Uterus (tissue), 4 donors: ENCODE results near the gene CILP2. TPM values are rescaled to one million over a fixed set of nuclear protein-coding genes. Genes with fewer than 3 reads are reported as not detected.
A peak's percentile ranks its signal among the peaks of the same experiment; 100 is the strongest.

ENCODE experiments used
- DNase-seq, 2 donors: peaks; one replicate each; pipeline ENCODE4 v3.0.0-alpha.2; 2019 to 2020
- H3K27ac ChIP-seq, 2 donors: fragments of 200-600 bp; sonication (generic); 1 replicate in 1 of 2; 2 replicates in 1 of 2; pipeline ENCODE4 v1.5.1; 2016 to 2018
- H3K27me3 ChIP-seq, 2 donors: fragments of 200-600 bp; sonication (generic); one replicate each; pipeline ENCODE4 v1.5.1; 2018 to 2019; ENCODE audit warnings: control low read depth in 1 of 2
- H3K36me3 ChIP-seq, 2 donors: fragments of 200-600 bp; sonication (generic); one replicate each; pipeline ENCODE4 v1.5.1; 2019; ENCODE audit warnings: control low read depth in 1 of 2
- H3K4me1 ChIP-seq, 2 donors: fragments of 200-600 bp; sonication (generic); one replicate each; pipeline ENCODE4 v1.5.1; 2018 to 2019; ENCODE audit warnings: control low read depth in 1 of 2
- H3K4me3 ChIP-seq, 2 donors: fragments of 200-600 bp; sonication (generic); 1 replicate in 1 of 2; 2 replicates in 1 of 2; pipeline ENCODE4 v1.5.1; 2018 to 2019; ENCODE audit warnings: mild to moderate bottlenecking in 1 of 2
- H3K9me3 ChIP-seq, 2 donors: fragments of 200-600 bp; sonication (generic); one replicate each; pipeline ENCODE4 v1.5.1; 2019; ENCODE audit warnings: control low read depth in 1 of 2
- POLR2A ChIP-seq, 2 donors: fragments of 450-650 bp; IDR thresholded peaks; one replicate each; pipeline ENCODE4 v1.6.1; 2016; ENCODE audit warnings: antibody characterized with exemption in 2 of 2, mild to moderate bottlenecking in 1 of 2, moderate library complexity in 1 of 2
- intact Hi-C: fragments of 100-400 bp; cut with DNase I; formaldehyde crosslinking; loops from one replicate; pipeline ENCODE4 v1.15.1; 2023; ENCODE audit warnings: low total_unique reads
- total RNA-seq, 4 donors: library from RNA; depleted of rRNA in 3 of 4; stranded (reverse); fragments of >200 nt in 3 of 4; gene quantifications; one replicate each; pipeline versions ENCODE4 v1.1.0 to v1.2.4, GENCODE V29; 2014 to 2023
- TF ChIP-seq, protein P1 (sequence below), 4 experiments: fragments of 200-600 bp in 2 of 4; fragments of 450-650 bp in 2 of 4; sonication (generic) in 2 of 4; IDR thresholded peaks; one replicate each; pipeline ENCODE4 v1.5.1; 2016 to 2019; ENCODE audit warnings: antibody characterized with exemption in 4 of 4, mild to moderate bottlenecking in 2 of 4, moderate library complexity in 1 of 4
- donor health status: DM: yes; HTN: yes; CAD: no.

Gene CILP2
- total RNA-seq, 4 donors from 2014 or later, result 0.15 to 1.2 TPM; not detected in 2

DNA sequence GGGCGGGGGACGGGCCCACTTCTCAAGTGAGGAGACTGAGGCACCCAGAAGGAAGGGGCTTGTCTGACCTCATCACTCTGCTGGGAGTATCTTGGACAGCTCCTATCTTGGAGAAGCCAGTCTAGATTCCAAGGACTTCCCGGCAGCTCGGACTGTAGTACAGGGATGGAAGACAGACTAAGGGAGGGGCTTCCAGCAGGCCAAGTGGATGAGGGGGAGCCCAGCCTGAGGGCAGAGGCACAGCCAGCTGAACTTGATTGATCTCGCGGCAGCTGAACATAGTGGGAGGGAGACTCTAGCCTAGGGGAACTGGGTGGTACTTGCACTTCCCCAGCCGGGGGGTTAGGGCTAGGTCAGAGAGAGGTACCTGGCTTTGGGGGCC, 711 bp downstream of the CILP2 start:
- Histone ChIP-seq H3K36me3 (no peaks in the 10 kb centered on the region), H3K27me3 (peaks cover 19 to 25% of the 10 kb centered on the region in 2 donors), H3K9me3 (no peaks in the 10 kb centered on the region), H3K27ac (no peak overlapping the region), H3K4me1 (peaks cover 0 to 17% of the 10 kb centered on the region in 2 donors), H3K4me3 (no peak overlapping the region)
- intact Hi-C loops, result loop anchor here (10.0 kb wide), 1 partner anchor 106 kb away; the partner anchor contains the start of gene GMIP
- TF ChIP-seq, protein P1, sequence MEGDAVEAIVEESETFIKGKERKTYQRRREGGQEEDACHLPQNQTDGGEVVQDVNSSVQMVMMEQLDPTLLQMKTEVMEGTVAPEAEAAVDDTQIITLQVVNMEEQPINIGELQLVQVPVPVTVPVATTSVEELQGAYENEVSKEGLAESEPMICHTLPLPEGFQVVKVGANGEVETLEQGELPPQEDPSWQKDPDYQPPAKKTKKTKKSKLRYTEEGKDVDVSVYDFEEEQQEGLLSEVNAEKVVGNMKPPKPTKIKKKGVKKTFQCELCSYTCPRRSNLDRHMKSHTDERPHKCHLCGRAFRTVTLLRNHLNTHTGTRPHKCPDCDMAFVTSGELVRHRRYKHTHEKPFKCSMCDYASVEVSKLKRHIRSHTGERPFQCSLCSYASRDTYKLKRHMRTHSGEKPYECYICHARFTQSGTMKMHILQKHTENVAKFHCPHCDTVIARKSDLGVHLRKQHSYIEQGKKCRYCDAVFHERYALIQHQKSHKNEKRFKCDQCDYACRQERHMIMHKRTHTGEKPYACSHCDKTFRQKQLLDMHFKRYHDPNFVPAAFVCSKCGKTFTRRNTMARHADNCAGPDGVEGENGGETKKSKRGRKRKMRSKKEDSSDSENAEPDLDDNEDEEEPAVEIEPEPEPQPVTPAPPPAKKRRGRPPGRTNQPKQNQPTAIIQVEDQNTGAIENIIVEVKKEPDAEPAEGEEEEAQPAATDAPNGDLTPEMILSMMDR (IDR thresholded peaks at IDR 0.05), result no peak
- TF ChIP-seq POLR2A (IDR thresholded peaks at IDR 0.05), result no peak
- no peak for DNase-seq

DNA sequence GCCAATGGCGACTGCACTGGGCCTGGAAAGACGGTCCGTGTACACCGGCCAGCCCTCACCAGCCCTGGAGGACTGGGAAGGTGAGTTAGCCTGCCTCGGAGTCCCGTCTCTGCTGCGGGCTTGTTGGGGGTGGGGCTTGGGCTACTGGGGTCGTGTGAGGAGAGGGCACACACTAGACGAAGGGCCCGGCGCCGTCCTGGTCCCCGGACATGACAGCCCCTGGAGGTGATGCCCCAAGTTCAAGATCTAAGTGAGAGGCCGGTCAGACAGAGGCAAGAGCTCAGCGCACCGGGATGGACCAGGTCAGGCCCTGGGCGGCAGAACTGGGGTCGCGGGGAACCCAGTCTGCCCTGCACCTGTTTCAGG, 1.6 kb downstream of the CILP2 start:
- peaks cover 19 to 25% of the 10 kb centered on the region in 2 donors for H3K27me3 ChIP-seq
- no peaks in the 10 kb centered on the region for H3K9me3 ChIP-seq
- H3K4me1 ChIP-seq, result peaks cover 0 to 17% of the 10 kb centered on the region in 2 donors
- TF ChIP-seq, protein P1 (IDR thresholded peaks at IDR 0.05), result no peak
- TF ChIP-seq POLR2A (IDR thresholded peaks at IDR 0.05), result no peak
- H3K4me3 ChIP-seq, result no peak overlapping the region
- H3K36me3 ChIP-seq, result no peaks in the 10 kb centered on the region
- intact Hi-C loops, result loop anchor here (10.0 kb wide), 1 partner anchor 105 kb away; the partner anchor contains the start of gene GMIP
- no peak overlapping the region for H3K27ac ChIP-seq
- DNase-seq, result no peak

DNA sequence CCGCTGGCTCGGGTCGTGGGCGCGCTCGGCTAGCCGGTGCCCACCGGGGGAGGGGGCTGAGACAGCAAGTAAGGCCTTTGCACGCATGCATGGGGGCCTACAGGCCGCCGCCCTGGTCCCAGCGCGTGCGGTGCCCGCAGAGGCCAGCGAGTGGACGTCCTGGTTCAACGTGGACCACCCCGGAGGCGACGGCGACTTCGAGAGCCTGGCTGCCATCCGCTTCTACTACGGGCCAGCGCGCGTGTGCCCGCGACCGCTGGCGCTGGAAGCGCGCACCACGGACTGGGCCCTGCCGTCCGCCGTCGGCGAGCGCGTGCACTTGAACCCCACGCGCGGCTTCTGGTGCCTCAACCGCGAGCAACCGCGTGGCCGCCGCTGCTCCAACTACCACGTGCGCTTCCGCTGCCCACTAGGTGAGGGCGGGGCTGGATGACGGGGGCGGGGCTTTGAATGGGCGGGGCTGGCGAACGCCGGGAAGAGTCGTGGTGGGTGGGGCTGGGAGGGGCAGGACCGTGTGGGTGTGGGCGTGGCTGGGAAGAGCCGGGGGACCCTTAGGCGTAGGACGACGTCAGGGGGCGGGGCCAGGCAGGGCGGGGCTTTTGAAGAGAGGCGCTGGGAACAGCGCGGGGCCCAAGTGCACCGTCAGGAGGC, 2.1 kb downstream of the CILP2 start:
- peaks cover 0 to 17% of the 10 kb centered on the region in 2 donors for H3K4me1 ChIP-seq
- H3K36me3 ChIP-seq, result no peaks in the 10 kb centered on the region
- peak; percentile 33 for DNase-seq
- no peak overlapping the region for H3K27ac ChIP-seq
- H3K9me3 ChIP-seq, result no peaks in the 10 kb centered on the region
- peaks cover 19 to 25% of the 10 kb centered on the region in 2 donors for H3K27me3 ChIP-seq
- intact Hi-C loops, result no loop called here
- no peak for TF ChIP-seq POLR2A (IDR thresholded peaks at IDR 0.05)
- TF ChIP-seq, protein P1 (IDR thresholded peaks at IDR 0.05), result no peak
- no peak overlapping the region for H3K4me3 ChIP-seq

DNA sequence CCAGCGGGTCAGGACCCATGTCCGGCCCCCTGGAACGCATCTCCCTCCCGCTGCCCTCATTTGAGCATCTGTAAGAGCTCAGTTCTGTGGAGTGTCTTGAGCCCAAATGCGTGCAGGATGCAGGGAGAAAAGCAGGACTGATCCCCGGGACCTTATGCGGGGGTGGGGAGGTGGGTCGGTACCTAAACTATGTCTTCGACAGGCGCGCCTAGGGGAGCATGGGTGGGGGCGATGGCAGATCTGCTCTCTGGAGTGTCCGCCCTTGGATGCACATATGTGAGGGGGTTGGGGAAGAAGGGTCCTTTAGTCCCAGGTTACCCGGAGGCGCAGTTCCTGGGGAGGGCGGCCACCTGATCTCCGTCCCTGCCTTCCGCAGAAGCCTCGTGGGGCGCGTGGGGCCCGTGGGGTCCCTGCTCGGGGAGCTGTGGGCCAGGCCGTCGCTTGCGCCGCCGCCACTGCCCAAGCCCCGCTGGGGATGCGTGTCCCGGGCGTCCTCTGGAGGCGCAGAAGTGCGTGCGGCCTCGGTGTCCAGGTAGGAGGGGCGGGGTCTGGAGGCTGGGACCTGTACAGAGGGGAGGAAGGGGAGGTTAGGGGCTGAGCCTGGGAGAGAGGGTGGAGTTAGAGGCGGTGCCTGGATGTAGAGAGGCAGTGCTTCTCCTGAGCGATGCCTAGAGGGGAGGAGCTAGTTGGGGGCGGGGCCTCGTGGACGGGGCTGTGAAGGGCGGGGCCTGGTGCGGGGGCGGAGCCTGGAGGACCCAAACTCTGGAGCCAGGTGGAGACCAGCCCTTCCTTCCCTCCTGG, 2.9 kb downstream of the CILP2 start:
- Histone ChIP-seq H3K4me3 (no peak overlapping the region), H3K27ac (no peak overlapping the region), H3K27me3 (peaks cover 19 to 25% of the 10 kb centered on the region in 2 donors), H3K4me1 (peaks cover 0 to 17% of the 10 kb centered on the region in 2 donors), H3K36me3 (no peaks in the 10 kb centered on the region), H3K9me3 (no peaks in the 10 kb centered on the region)
- TF ChIP-seq POLR2A (IDR thresholded peaks at IDR 0.05), result no peak
- TF ChIP-seq, protein P1 (IDR thresholded peaks at IDR 0.05), result no peak
- no peak for DNase-seq
- intact Hi-C loops, result no loop called here

DNA sequence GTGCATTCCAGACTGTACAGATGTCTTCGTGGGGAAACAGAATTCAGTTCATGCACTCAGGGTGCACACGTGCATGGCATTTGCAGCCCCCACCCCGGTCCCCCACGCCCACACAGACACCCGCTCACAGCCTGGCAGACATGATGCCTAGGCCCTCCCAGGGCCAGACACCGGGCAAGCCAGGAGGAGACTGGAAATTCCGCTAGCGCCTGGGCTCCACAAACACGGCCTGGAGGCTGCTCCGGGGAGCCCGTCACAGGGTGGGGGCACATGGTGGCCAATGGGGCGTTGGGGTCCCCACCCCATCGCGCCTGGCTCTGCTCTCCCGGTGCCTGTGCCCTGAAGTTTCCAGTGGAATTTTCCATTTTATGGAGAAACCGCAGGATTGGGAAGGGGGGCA, 3.6 kb downstream of the CILP2 start:
- Histone ChIP-seq H3K4me1 (peaks cover 0 to 17% of the 10 kb centered on the region in 2 donors), H3K9me3 (no peaks in the 10 kb centered on the region), H3K27me3 (peaks cover 19 to 25% of the 10 kb centered on the region in 2 donors), H3K4me3 (no peak overlapping the region), H3K27ac (no peak overlapping the region), H3K36me3 (no peaks in the 10 kb centered on the region)
- TF ChIP-seq, protein P1 (IDR thresholded peaks at IDR 0.05), result no peak
- TF ChIP-seq POLR2A (IDR thresholded peaks at IDR 0.05), result no peak
- intact Hi-C loops, result no loop called here
- no peak for DNase-seq
